NT2/D1 (cell line): ENCODE measurements around the gene PGPEP1.
"Not testable (repeated sequence)": the region's sequence is repeated elsewhere in the genome, so short reads cannot be mapped to it uniquely, and the experiment has no call there.

Source experiments
- YY1 ChIP-seq: IDR thresholded peaks from 2 replicates; pipeline ENCODE4 v1.6.1; 2011; ENCODE audit not compliant: insufficient read length, insufficient read depth
- ZNF274 ChIP-seq: IDR thresholded peaks from 2 replicates; pipeline ENCODE4 v1.6.1; 2011; ENCODE audit warnings: mild to moderate bottlenecking, low read depth, low read length

- TF ChIP-seq YY1, ZNF274: not testable (repeated sequence)
Observed at GRCh38 chr19:18348818-18349339, 8.5 kb downstream of the PGPEP1 start.
